ENCODE data around the gene PEAK1. TPM values are rescaled to one million over a fixed set of nuclear protein-coding genes. Genes with fewer than 3 reads are reported as not detected.

The PEAK1 gene
- total RNA-seq, 1 experiment from 2014 or later: 13.8 TPM

DNA sequence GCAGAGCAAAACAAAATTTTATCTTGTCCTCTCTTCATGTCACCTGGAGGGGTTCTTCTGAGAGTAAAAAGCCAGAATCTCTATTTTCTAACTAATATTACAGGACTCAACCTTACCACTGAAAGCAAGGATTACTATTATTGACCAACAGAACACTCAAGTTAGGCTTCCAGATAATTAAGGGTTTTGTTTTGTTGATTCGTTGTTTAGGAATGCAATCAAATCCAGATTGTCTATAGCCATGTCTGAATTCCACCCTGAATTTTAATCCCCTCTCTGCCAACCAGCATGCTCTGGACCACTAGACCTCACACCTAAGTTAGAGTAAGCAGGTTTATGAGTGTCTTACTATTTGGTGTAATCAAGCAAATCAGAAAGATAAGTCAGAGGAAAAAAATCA is 90.7 kb downstream of the PEAK1 start:
- Histone ChIP-seq H3K4me1 (ENCODE audit: insufficient read depth, low read length) (no peaks in the 10 kb centered on the region), H3K9ac (ENCODE audit: low read length) (no peak overlapping the region), H3F3A (ENCODE audit: low read length, unreplicated experiment) (no peaks in the 10 kb centered on the region), H3K4me2 (ENCODE audit: low read length) (no peak overlapping the region), H3K9me2 (replicated peaks; ENCODE audit: low read length) (no peaks in the 10 kb centered on the region), H2AFZ (ENCODE audit: low read length) (no peak overlapping the region), H4K20me1 (ENCODE audit: low read length) (no peaks in the 10 kb centered on the region), H3K27ac (ENCODE audit: low read length) (no peak overlapping the region), H3K9me3 (ENCODE audit: low read length) (no peaks in the 10 kb centered on the region), H3K36me3 (ENCODE audit: low read depth, low read length) (no peaks in the 10 kb centered on the region), H3K27me3 (ENCODE audit: low read length) (no peaks in the 10 kb centered on the region), H3K79me2 (ENCODE audit: low read length) (no peaks in the 10 kb centered on the region), H3K4me3 (ENCODE audit: low read length) (no peak overlapping the region)
- intact Hi-C loops (cut with micrococcal nuclease): no loop called here
- TF ChIP-seq, protein P1, sequence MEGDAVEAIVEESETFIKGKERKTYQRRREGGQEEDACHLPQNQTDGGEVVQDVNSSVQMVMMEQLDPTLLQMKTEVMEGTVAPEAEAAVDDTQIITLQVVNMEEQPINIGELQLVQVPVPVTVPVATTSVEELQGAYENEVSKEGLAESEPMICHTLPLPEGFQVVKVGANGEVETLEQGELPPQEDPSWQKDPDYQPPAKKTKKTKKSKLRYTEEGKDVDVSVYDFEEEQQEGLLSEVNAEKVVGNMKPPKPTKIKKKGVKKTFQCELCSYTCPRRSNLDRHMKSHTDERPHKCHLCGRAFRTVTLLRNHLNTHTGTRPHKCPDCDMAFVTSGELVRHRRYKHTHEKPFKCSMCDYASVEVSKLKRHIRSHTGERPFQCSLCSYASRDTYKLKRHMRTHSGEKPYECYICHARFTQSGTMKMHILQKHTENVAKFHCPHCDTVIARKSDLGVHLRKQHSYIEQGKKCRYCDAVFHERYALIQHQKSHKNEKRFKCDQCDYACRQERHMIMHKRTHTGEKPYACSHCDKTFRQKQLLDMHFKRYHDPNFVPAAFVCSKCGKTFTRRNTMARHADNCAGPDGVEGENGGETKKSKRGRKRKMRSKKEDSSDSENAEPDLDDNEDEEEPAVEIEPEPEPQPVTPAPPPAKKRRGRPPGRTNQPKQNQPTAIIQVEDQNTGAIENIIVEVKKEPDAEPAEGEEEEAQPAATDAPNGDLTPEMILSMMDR (conservative IDR thresholded peaks at IDR 0.05; ENCODE audit: low read depth, low read length): no peak
- TF ChIP-seq EZH2phosphoT487 (IDR thresholded peaks at IDR 0.05; ENCODE audit: borderline replicate concordance, low read length): no peak
- no peak for TF ChIP-seq EZH2 (IDR thresholded peaks at IDR 0.05; ENCODE audit: low read length, unreplicated experiment)
- DNase-seq (no peak), ATAC-seq (no peak)
- ChIA-PET POLR2A (ENCODE audit: unreplicated experiment) (no interaction called here), CTCF (no interaction called here)
- BruUV-seq (replicated peaks): no TSS peak

DNA sequence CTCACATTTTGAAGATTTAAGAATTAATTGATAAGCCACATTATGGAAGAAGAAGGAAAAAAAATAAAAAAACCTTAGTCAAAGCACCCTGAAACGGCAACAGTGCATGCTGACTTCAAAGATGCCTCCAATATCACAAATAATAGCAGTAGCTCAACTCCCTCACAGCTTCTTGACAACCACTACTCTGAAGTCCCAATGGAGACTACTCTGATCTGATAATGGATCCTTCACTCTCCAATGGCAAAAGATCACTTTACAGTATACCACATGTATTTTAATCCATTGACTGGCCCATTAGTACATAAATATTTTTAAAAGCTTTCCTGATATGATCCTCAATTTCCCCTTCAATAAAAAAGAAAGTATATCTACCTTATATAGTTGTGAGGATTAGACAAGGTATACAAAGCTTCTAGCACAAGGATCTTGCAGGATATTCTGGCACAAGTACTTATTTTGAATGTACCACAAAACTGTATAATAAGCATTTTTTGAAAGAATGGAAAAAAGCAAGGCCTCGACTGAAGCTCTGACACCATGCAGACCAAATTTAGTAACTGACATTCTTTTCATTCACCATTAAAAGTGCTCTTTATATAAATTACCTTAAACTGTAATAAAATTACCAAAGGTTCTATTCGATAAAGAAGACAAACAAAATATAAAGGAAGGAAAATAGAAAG is 91.9 kb downstream of the PEAK1 start:
- Histone ChIP-seq H3F3A (ENCODE audit: low read length, unreplicated experiment) (no peaks in the 10 kb centered on the region), H3K9ac (ENCODE audit: low read length) (no peak overlapping the region), H3K4me2 (ENCODE audit: low read length) (no peak overlapping the region), H3K27ac (ENCODE audit: low read length) (no peak overlapping the region), H4K20me1 (ENCODE audit: low read length) (no peaks in the 10 kb centered on the region), H3K4me3 (ENCODE audit: low read length) (no peak overlapping the region), H3K36me3 (ENCODE audit: low read depth, low read length) (no peaks in the 10 kb centered on the region), H3K4me1 (ENCODE audit: insufficient read depth, low read length) (no peaks in the 10 kb centered on the region), H2AFZ (ENCODE audit: low read length) (no peak overlapping the region), H3K27me3 (ENCODE audit: low read length) (no peaks in the 10 kb centered on the region), H3K9me3 (ENCODE audit: low read length) (no peaks in the 10 kb centered on the region), H3K9me2 (replicated peaks; ENCODE audit: low read length) (no peaks in the 10 kb centered on the region), H3K79me2 (ENCODE audit: low read length) (no peaks in the 10 kb centered on the region)
- no TSS peak for BruUV-seq (replicated peaks)
- DNase-seq (no peak), ATAC-seq (no peak)
- TF ChIP-seq EZH2phosphoT487 (IDR thresholded peaks at IDR 0.05; ENCODE audit: borderline replicate concordance, low read length): no peak
- TF ChIP-seq, protein P1 (conservative IDR thresholded peaks at IDR 0.05; ENCODE audit: low read depth, low read length): no peak
- no peak for TF ChIP-seq EZH2 (IDR thresholded peaks at IDR 0.05; ENCODE audit: low read length, unreplicated experiment)
- POLR2A ChIA-PET (ENCODE audit: unreplicated experiment): interaction anchor here (0.6 kb wide), 1 partner anchor 475 kb away, joined by 17 read pairs; no protein-coding TSS in a partner anchor
- CTCF ChIA-PET: no interaction called here
- intact Hi-C loops (cut with micrococcal nuclease): no loop called here

DNA sequence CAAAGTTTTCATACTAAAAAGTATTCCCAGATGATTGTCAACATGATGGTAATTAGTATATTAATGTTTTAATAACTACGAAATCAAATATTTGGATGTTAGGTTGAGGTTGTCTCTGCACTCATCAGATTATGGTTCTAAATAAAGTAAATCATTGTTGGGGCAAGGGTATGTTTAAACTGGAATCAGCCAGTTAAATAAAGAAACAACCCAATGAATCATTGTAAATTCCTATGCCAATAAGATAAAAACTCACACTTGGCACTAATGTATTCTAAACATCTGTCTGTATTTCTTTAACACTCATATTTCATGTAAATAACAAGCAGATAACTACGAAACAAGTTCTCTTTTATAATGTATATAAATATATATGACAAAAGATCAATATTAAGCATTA is 92.7 kb downstream of the PEAK1 start:
- POLR2A ChIA-PET (ENCODE audit: unreplicated experiment): no interaction called here

More for the DNA sequence above, 92.7 kb downstream of the PEAK1 start:
- Histone ChIP-seq H3K27me3 (ENCODE audit: low read length) (no peaks in the 10 kb centered on the region), H3K9ac (ENCODE audit: low read length) (no peak overlapping the region), H3K4me2 (ENCODE audit: low read length) (no peak overlapping the region), H3K9me2 (replicated peaks; ENCODE audit: low read length) (no peaks in the 10 kb centered on the region), H3K9me3 (ENCODE audit: low read length) (no peaks in the 10 kb centered on the region), H3K36me3 (ENCODE audit: low read depth, low read length) (no peaks in the 10 kb centered on the region), H2AFZ (ENCODE audit: low read length) (no peak overlapping the region), H3F3A (ENCODE audit: low read length, unreplicated experiment) (no peaks in the 10 kb centered on the region), H3K4me3 (ENCODE audit: low read length) (no peak overlapping the region), H3K79me2 (ENCODE audit: low read length) (no peaks in the 10 kb centered on the region), H3K27ac (ENCODE audit: low read length) (no peak overlapping the region), H4K20me1 (ENCODE audit: low read length) (no peaks in the 10 kb centered on the region), H3K4me1 (ENCODE audit: insufficient read depth, low read length) (no peaks in the 10 kb centered on the region)
- intact Hi-C loops (cut with micrococcal nuclease): no loop called here
- BruUV-seq (replicated peaks): no TSS peak
- TF ChIP-seq, protein P1 (conservative IDR thresholded peaks at IDR 0.05; ENCODE audit: low read depth, low read length): no peak
- no peak for TF ChIP-seq EZH2 (IDR thresholded peaks at IDR 0.05; ENCODE audit: low read length, unreplicated experiment)
- no peak for TF ChIP-seq EZH2phosphoT487 (IDR thresholded peaks at IDR 0.05; ENCODE audit: borderline replicate concordance, low read length)
- DNase-seq: no peak
- no peak for ATAC-seq
- CTCF ChIA-PET: no interaction called here

Data from PC-3 (cell line).